OCI-LY1 (cell line): ENCODE data around the gene LSS.

Experiments used
- H2AFZ ChIP-seq: fragments of 200-600 bp; sonication (generic), shearing (Covaris generic); 2 replicates; pipeline ENCODE4 v1.6.0; 2014; ENCODE audit warnings: antibody characterized with exemption, mild to moderate bottlenecking, low read length
- H3F3A ChIP-seq: fragments of 200-600 bp; sonication (generic), shearing (Covaris generic); 2 replicates; pipeline ENCODE4 v1.6.0; 2014; ENCODE audit warnings: mild to moderate bottlenecking, antibody characterized with exemption, low read length, moderate library complexity; ENCODE audit not compliant: insufficient read depth
- H3K27ac ChIP-seq: fragments of 200-600 bp; sonication (generic); 2 replicates; pipeline ENCODE4 v1.5.1; 2014; ENCODE audit warnings: low read length, mixed run types, mild to moderate bottlenecking, low read depth; ENCODE audit not compliant: poor library complexity, severe bottlenecking
- H3K27me3 ChIP-seq: fragments of 200-600 bp; sonication (generic); 2 replicates; pipeline ENCODE4 v1.6.0; 2014; ENCODE audit warnings: antibody characterized with exemption, mild to moderate bottlenecking, low read length, moderate library complexity; ENCODE audit not compliant: insufficient read depth
- H3K36me3 ChIP-seq: fragments of 200-600 bp; sonication (generic); 2 replicates; pipeline ENCODE4 v1.6.1; 2014; ENCODE audit warnings: mild to moderate bottlenecking, antibody characterized with exemption, low read length, moderate library complexity, mixed read lengths; ENCODE audit not compliant: insufficient read depth
- H3K4me1 ChIP-seq: fragments of 200-600 bp; sonication (generic); 2 replicates; pipeline ENCODE4 v1.5.1; 2014; ENCODE audit warnings: mild to moderate bottlenecking, low read length, moderate library complexity; ENCODE audit not compliant: insufficient read depth, severe bottlenecking
- H3K4me2 ChIP-seq: fragments of 200-600 bp; sonication (generic), shearing (Covaris generic); 2 replicates; pipeline ENCODE4 v1.6.1; 2014; ENCODE audit warnings: low read length
- H3K4me3 ChIP-seq: fragments of 200-600 bp; sonication (generic); 2 replicates; pipeline ENCODE4 v1.5.1; 2014; ENCODE audit warnings: low read length, low read depth, mild to moderate bottlenecking, mixed read lengths; ENCODE audit not compliant: poor library complexity, severe bottlenecking
- H3K79me2 ChIP-seq: fragments of 200-600 bp; shearing (Covaris generic); 2 replicates; pipeline ENCODE4 v1.6.1; 2016; ENCODE audit warnings: mixed run types, low read length, mixed read lengths; ENCODE audit not compliant: insufficient read depth
- H3K9ac ChIP-seq: fragments of 200-600 bp; sonication (generic), shearing (Covaris generic); 2 replicates; pipeline ENCODE4 v1.6.1; 2014; ENCODE audit warnings: mild to moderate bottlenecking, low read length, mixed read lengths
- H3K9me2 ChIP-seq: fragments of 200-600 bp; sonication (generic), shearing (Covaris generic); 2 replicates; pipeline ENCODE4 v1.6.1; 2014; ENCODE audit warnings: low read depth, mild to moderate bottlenecking, low read length, mixed read lengths
- H3K9me3 ChIP-seq: fragments of 200-600 bp; shearing (Covaris generic); 2 replicates; pipeline ENCODE4 v1.6.1; 2014; ENCODE audit warnings: low read length, mixed read lengths
- H4K20me1 ChIP-seq: fragments of 200-600 bp; sonication (generic), shearing (Covaris generic); 2 replicates; pipeline ENCODE4 v1.6.0; 2016; ENCODE audit warnings: mild to moderate bottlenecking, low read length; ENCODE audit not compliant: insufficient read depth
- EZH2 ChIP-seq: fragments of 200-600 bp; sonication (generic), shearing (Covaris generic); IDR thresholded peaks from 2 replicates; pipeline ENCODE4 v1.8.0; 2017; ENCODE audit warnings: borderline replicate concordance, mixed run types, mild to moderate bottlenecking, antibody characterized with exemption, low read length, moderate library complexity, mixed read lengths
- TF ChIP-seq, protein P1 (sequence below): fragments of 200-600 bp; sonication (generic), shearing (Covaris generic); IDR thresholded peaks from 2 replicates; pipeline ENCODE4 v1.5.1; 2017; ENCODE audit warnings: mild to moderate bottlenecking, antibody characterized with exemption, low read length, moderate library complexity, mixed read lengths

The LSS gene

DNA sequence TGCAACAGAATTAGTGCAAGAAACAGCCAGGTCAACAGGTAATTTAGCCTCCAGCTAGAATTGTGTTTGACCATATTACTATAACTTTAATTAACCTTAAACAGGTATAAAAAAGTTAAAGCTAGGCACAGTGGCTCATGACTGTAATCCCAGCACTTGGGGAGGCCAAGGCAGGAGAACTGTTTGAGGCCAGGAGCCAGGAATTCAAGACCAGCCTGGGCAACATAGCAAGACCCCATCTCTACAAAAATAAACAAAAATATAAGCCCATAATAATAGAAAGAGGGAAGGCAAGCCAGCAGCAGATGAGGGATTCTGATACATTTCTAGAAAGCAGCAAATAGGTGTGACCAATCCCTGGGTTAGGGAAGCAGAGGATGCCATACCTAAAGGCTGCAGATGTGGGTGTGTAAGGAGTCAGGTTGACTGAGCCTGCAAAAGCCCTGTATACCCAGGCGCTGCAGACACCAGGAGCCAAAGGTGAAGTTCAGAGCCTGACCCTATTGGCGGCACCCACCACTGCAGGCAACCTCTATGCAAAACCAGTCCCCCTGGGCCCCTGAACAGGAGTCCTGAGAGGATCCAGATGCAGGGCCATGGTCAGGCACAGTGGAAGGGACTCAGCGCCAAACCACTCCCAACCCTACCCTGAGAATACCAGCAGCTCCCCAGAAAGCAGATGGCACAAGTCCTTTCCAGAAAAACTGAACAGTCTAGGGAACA lies 19.3 kb upstream of the LSS start:
- H3K27me3 ChIP-seq, result no peaks in the 10 kb centered on the region
- H3K4me2 ChIP-seq, result no peak overlapping the region
- H3K9me3 ChIP-seq, result no peaks in the 10 kb centered on the region
- no peak overlapping the region for H3K4me3 ChIP-seq
- no peak overlapping the region for H3K9ac ChIP-seq
- peak overlapping the region; percentile 15 for H3K27ac ChIP-seq
- no peaks in the 10 kb centered on the region for H3K79me2 ChIP-seq
- no peaks in the 10 kb centered on the region for H3F3A ChIP-seq
- H3K9me2 ChIP-seq, result no peaks in the 10 kb centered on the region
- H4K20me1 ChIP-seq, result no peaks in the 10 kb centered on the region
- H3K4me1 ChIP-seq, result peaks cover 32% of the 10 kb centered on the region
- no peak for TF ChIP-seq EZH2
- TF ChIP-seq, protein P1, sequence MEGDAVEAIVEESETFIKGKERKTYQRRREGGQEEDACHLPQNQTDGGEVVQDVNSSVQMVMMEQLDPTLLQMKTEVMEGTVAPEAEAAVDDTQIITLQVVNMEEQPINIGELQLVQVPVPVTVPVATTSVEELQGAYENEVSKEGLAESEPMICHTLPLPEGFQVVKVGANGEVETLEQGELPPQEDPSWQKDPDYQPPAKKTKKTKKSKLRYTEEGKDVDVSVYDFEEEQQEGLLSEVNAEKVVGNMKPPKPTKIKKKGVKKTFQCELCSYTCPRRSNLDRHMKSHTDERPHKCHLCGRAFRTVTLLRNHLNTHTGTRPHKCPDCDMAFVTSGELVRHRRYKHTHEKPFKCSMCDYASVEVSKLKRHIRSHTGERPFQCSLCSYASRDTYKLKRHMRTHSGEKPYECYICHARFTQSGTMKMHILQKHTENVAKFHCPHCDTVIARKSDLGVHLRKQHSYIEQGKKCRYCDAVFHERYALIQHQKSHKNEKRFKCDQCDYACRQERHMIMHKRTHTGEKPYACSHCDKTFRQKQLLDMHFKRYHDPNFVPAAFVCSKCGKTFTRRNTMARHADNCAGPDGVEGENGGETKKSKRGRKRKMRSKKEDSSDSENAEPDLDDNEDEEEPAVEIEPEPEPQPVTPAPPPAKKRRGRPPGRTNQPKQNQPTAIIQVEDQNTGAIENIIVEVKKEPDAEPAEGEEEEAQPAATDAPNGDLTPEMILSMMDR, result no peak
- H3K36me3 ChIP-seq, result peaks cover 97% of the 10 kb centered on the region
- no peak overlapping the region for H2AFZ ChIP-seq

GRCh38 chr21:46246345-46246744 lies 17.8 kb upstream of the LSS start:
- Histone ChIP-seq H3K4me1 (peaks cover 24% of the 10 kb centered on the region), H3K4me3 (no peak overlapping the region), H3K27me3 (no peaks in the 10 kb centered on the region), H2AFZ (no peak overlapping the region), H3K9me2 (no peaks in the 10 kb centered on the region), H3K36me3 (peaks cover 97% of the 10 kb centered on the region), H3K4me2 (no peak overlapping the region), H3K79me2 (no peaks in the 10 kb centered on the region), H3K9me3 (no peaks in the 10 kb centered on the region), H3K27ac (no peak overlapping the region), H3K9ac (no peak overlapping the region), H3F3A (no peaks in the 10 kb centered on the region), H4K20me1 (no peaks in the 10 kb centered on the region)
- TF ChIP-seq, protein P1, result no peak; the same call in 1 of the 2 replicates
- no peak for TF ChIP-seq EZH2

- no peak overlapping the region for H3K4me2 ChIP-seq
- no peak overlapping the region for H3K27ac ChIP-seq
- no peaks in the 10 kb centered on the region for H3K27me3 ChIP-seq
- no peaks in the 10 kb centered on the region for H3F3A ChIP-seq
- no peak overlapping the region for H3K4me3 ChIP-seq
- TF ChIP-seq EZH2, result no peak
- TF ChIP-seq, protein P1, result no peak
- H3K9ac ChIP-seq, result no peak overlapping the region
- H4K20me1 ChIP-seq, result no peaks in the 10 kb centered on the region
- no peaks in the 10 kb centered on the region for H3K79me2 ChIP-seq
- no peak overlapping the region for H2AFZ ChIP-seq
- no peaks in the 10 kb centered on the region for H3K9me3 ChIP-seq
- H3K9me2 ChIP-seq, result no peaks in the 10 kb centered on the region
- peaks cover 14% of the 10 kb centered on the region for H3K4me1 ChIP-seq
- H3K36me3 ChIP-seq, result peaks cover 97% of the 10 kb centered on the region
Observed at GRCh38 chr21:46245213-46245915, 16.8 kb upstream of the LSS start.
